Ishikawa (cell line): Measurements from ENCODE around the gene RAP1GAP2.

ENCODE experiments used
- CREB1 ChIP-seq: IDR thresholded peaks from 2 replicates; pipeline ENCODE4 v1.6.1; 2012; ENCODE audit warnings: low read depth
- EGR1 ChIP-seq: IDR thresholded peaks from 2 replicates; pipeline ENCODE4 v1.6.1; 2012
- EP300 ChIP-seq: IDR thresholded peaks from 2 replicates; pipeline ENCODE4 v1.6.1; 2012; ENCODE audit warnings: borderline replicate concordance
- NFIC ChIP-seq: IDR thresholded peaks from 2 replicates; pipeline ENCODE4 v1.6.1; 2012
- RAD21 ChIP-seq: IDR thresholded peaks from 2 replicates; pipeline ENCODE4 v1.6.1; 2012; ENCODE audit warnings: low read depth
- TAF1 ChIP-seq: IDR thresholded peaks from 2 replicates; pipeline ENCODE4 v1.6.1; 2012; ENCODE audit warnings: low read depth, mild to moderate bottlenecking
- TEAD4 ChIP-seq: IDR thresholded peaks from 2 replicates; pipeline ENCODE4 v1.6.1; 2012
- YY1 ChIP-seq: IDR thresholded peaks from 2 replicates; pipeline ENCODE4 v1.6.1; 2012; ENCODE audit warnings: low read depth
- ZBTB7A ChIP-seq: IDR thresholded peaks from 2 replicates; pipeline ENCODE4 v1.6.1; 2012; ENCODE audit warnings: low read depth
- TF ChIP-seq, protein P1 (sequence below): IDR thresholded peaks from 2 replicates; pipeline ENCODE4 v1.6.1; 2012
- TF ChIP-seq, protein P2 (sequence below): IDR thresholded peaks from 2 replicates; pipeline ENCODE4 v1.6.1; 2012; ENCODE audit warnings: low read depth, mild to moderate bottlenecking

GRCh38 chr17:2894782-2895181 is 98.5 kb downstream of the RAP1GAP2 start:
- TF ChIP-seq ZBTB7A (no peak), EP300 (no peak), CREB1 (no peak), TAF1 (no peak), YY1 (no peak), NFIC (no peak), TEAD4 (no peak), RAD21 (no peak), EGR1 (no peak)
- TF ChIP-seq, protein P1, sequence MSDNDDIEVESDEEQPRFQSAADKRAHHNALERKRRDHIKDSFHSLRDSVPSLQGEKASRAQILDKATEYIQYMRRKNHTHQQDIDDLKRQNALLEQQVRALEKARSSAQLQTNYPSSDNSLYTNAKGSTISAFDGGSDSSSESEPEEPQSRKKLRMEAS = no peak
- TF ChIP-seq, protein P2, sequence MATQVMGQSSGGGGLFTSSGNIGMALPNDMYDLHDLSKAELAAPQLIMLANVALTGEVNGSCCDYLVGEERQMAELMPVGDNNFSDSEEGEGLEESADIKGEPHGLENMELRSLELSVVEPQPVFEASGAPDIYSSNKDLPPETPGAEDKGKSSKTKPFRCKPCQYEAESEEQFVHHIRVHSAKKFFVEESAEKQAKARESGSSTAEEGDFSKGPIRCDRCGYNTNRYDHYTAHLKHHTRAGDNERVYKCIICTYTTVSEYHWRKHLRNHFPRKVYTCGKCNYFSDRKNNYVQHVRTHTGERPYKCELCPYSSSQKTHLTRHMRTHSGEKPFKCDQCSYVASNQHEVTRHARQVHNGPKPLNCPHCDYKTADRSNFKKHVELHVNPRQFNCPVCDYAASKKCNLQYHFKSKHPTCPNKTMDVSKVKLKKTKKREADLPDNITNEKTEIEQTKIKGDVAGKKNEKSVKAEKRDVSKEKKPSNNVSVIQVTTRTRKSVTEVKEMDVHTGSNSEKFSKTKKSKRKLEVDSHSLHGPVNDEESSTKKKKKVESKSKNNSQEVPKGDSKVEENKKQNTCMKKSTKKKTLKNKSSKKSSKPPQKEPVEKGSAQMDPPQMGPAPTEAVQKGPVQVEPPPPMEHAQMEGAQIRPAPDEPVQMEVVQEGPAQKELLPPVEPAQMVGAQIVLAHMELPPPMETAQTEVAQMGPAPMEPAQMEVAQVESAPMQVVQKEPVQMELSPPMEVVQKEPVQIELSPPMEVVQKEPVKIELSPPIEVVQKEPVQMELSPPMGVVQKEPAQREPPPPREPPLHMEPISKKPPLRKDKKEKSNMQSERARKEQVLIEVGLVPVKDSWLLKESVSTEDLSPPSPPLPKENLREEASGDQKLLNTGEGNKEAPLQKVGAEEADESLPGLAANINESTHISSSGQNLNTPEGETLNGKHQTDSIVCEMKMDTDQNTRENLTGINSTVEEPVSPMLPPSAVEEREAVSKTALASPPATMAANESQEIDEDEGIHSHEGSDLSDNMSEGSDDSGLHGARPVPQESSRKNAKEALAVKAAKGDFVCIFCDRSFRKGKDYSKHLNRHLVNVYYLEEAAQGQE = no peak
